Measurements from ENCODE around the gene RRAS2.
A peak's percentile ranks its signal among the peaks of the same experiment; 100 is the strongest.
"Not testable (repeated sequence)": the region's sequence is repeated elsewhere in the genome, so short reads cannot be mapped to it uniquely, and the experiment has no call there.

The RRAS2 gene

DNA sequence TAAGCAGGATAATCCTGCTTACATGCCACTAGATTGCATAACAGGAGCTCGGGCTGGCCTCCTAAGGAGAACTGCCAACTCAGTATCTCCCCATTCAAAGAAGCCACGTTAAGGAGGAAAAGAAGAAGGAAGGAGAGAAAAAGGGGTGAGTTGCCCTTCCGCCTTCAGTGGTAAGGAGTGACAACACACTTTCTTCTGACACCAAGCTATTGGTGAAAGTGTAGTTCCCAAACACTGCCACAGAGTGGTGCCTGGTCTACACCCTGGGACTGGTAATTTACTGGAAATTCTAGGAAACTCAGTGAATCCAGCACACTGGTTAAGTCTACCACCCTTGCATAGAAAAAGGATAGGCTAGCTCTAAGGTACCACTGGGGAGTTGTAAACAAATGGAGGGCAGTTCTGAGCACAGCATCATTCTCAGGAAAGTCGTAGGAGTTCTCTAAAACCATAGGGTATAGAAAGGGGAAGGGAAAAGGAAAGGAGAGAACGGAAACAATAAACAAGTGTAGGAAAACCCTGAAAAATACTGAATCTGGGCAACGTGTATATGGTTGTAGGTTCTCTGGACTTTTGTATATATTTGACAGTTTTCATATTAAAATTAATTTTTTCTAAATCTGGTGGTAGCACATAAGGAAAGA is 58.2 kb downstream of the RRAS2 start:
- peak; percentile 35 to 68 for DNase-seq

- no peak for DNase-seq
These were observed 59.1 kb downstream of the RRAS2 start for GRCh38 chr11:14299921-14300320.

- no peak for DNase-seq
These were observed 68.6 kb downstream of the RRAS2 start for GRCh38 chr11:14290422-14290821.

- peak in 1 of 2 experiments; percentile 44 for DNase-seq
These were observed 70.6 kb downstream of the RRAS2 start for GRCh38 chr11:14288189-14288935.

DNA sequence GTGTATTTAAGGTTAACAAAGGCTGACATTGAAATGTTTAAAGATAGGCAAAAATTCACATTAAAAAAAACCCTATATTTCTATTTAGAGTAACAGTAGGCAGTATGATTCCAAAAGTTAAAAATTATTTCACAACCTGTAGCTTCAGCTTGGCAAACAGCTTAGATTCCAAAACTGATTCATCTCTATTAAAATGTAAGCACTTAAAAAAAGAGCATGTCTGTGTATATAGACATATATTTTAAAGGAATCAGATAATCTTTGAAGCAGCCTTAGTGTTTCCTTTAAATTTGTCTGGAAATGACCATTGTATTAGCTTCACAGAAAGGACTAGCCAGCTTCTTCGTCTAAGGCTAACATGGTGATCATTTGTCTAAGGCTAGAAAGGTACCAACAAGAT is 80.1 kb downstream of the RRAS2 start:
- DNase-seq = not testable (repeated sequence)

DNA sequence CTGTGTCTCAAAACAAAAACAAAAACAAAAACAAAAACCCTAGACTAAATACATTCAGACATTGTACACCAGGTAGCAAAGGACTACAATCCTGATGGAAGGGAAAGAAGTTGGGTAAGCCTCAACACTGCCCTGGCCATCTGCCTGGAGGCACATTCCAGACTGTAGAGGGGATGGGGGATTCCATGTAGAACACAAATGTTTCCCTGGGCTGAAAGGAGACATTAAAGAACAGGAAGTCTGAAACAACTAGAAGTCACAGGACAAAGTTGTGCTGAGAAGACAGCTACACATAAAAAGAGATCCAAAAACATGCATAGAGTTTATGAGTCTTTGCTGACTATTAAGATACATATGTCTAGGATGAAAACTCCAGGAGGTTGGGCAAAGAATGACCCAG is 83.9 kb downstream of the RRAS2 start:
- no peak for DNase-seq

GRCh38 chr11:14273895-14274294 is 85.1 kb downstream of the RRAS2 start:
- no peak for DNase-seq

- no peak for DNase-seq
These were observed 88.1 kb downstream of the RRAS2 start for GRCh38 chr11:14270690-14271542.

- no peak for DNase-seq
These were observed 89.0 kb downstream of the RRAS2 start for GRCh38 chr11:14269692-14270573.

DNA sequence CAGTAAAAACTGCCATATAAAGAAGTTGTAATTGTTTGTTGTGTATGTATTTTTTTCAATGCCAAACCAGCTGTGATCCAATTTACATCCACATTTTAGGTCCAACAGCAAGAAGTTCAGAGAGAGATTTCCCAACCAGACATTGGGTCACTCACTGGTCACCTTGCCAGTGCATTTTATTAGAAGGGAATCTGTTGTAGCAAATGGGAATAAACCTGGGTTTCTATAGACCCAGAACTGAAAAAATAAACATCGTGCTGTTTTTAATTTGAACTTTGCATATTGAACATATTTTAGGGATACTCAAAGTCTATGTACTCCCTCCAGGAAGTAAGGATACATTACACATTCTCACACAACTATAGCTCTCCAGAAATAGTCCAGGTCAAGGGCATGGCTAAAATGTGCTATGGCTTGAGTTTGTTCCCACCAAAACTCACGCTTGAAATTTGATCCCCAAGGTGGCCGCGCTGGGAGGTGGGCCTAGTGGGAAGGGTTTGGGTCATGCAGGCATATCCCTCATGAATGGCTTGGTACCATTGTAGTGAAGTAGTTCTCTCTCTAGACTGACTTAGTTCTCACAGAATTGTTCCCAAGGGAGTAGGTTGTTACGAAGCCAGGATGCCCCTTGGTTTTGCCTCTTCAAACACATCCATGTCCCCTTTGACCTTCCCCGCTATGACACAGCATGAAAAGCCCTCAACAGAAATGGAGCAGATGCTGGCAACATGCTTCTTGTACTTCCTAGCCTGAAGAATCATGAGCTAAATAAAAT is 90.9 kb downstream of the RRAS2 start:
- DNase-seq = no peak

DNA sequence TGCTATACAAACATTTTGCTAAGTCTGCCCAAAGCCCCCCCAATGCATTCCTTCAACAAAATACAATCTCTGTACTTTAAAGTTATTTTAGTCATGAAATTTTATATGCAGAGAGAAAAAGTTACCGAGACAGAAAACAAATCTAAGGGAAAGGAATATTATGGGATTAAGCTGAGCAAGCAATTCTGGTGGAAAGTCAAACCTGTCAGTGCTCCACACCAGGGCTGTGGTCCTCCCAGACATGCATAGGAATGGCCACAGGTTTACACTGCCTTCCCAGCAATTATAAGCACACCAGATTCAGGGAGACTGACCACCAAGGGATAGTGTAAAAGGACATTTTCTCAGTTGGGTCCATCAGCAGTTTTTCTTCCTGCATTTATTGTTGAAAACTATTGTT is 92.4 kb downstream of the RRAS2 start:
- no peak for DNase-seq

GRCh38 chr11:14264966-14265365 is 94.0 kb downstream of the RRAS2 start:
- no peak for DNase-seq

GRCh38 chr11:14262271-14262846 is 96.6 kb downstream of the RRAS2 start:
- DNase-seq = no peak

DNA sequence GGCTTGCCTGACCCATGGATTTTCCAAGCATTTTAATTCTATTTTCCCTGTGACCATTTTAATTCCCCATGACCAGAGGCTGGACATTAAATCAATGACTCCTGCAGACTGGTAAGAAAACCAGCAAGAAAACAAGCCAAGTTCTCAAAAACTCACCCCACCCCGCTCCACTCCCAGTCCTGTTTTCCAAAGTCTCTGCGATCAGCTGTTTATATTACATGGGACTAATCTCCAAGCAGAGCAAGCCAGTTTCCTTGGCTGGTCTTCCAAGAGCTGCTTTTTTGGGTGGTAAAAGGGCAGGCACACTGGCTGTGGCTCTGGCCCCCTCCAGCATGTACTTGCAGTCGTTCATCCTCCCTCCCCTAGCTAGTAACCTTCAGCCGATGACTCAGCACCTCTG is 97.9 kb downstream of the RRAS2 start:
- DNase-seq = no peak

DNA sequence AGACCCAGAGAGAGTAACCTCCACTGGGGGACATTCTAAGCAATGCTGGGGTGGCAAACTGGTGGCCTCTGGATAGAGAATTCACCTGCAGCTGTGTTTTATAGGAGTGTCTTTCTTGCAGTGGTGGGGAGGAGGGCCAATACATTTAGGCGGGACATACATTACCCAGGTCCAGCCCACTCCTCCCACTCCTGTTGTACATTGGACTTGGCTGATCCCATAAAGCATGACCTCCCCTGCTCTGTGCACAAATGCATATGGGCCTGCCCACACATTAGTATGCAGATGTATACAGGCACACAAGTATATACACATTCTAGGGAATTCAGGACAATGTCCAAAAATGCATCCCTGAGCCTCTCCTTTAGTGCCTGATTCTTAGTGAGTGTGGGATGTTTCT is 99.1 kb downstream of the RRAS2 start:
- DNase-seq = no peak

- DNase-seq = no peak
These were observed 99.7 kb downstream of the RRAS2 start for GRCh38 chr11:14259186-14259784.

GRCh38 chr11:14258221-14258935 is 100.6 kb downstream of the RRAS2 start:
- peak in 1 of 2 experiments; percentile 12 for DNase-seq

DNA sequence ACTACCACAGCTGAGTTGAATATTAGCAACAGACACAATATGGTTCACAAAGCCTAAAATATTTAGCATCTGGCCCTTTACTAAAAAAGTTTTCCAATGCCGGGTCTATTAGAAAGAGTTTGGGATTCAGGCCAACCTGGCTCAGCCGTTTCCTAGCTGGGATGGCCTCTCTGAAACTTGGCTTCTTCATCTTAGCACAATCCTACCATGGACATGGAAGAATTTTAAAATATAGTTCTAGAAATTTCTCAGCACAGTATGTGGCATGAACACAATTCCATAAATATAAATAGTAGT is 103.8 kb downstream of the RRAS2 start:
- DNase-seq = no peak

- DNase-seq = no peak
These were observed 104.3 kb downstream of the RRAS2 start for GRCh38 chr11:14254533-14255237.

DNA sequence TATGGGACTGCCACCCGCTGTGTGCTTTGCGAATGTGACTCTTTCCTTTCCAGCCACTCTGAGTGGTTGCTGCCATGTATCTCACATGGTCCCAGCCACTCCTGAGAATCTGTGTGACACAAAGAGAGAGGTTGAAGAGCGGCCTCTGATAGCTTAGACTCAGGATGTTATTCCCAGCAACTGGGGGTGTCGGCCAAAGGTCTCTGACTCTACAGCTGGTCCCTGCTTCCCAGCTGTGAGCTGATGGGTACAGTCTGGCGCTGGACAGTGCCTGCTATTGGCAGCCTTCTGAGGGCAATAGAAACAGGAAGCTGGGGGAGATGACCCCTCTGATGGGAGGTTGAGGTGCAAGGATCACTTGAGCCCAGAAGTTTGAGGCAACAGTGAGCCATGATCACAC is 105.1 kb downstream of the RRAS2 start:
- DNase-seq = no peak

All from SW 1271 (cell line).